ENCODE results near the gene SLC47A1. TPM values are rescaled to one million over a fixed set of nuclear protein-coding genes. Genes with fewer than 3 reads are reported as not detected.
"Not testable (repeated sequence)": the region's sequence is repeated elsewhere in the genome, so short reads cannot be mapped to it uniquely, and the experiment has no call there.

Gene SLC47A1, protein sequence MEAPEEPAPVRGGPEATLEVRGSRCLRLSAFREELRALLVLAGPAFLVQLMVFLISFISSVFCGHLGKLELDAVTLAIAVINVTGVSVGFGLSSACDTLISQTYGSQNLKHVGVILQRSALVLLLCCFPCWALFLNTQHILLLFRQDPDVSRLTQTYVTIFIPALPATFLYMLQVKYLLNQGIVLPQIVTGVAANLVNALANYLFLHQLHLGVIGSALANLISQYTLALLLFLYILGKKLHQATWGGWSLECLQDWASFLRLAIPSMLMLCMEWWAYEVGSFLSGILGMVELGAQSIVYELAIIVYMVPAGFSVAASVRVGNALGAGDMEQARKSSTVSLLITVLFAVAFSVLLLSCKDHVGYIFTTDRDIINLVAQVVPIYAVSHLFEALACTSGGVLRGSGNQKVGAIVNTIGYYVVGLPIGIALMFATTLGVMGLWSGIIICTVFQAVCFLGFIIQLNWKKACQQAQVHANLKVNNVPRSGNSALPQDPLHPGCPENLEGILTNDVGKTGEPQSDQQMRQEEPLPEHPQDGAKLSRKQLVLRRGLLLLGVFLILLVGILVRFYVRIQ
- total RNA-seq: 101 TPM

DNA sequence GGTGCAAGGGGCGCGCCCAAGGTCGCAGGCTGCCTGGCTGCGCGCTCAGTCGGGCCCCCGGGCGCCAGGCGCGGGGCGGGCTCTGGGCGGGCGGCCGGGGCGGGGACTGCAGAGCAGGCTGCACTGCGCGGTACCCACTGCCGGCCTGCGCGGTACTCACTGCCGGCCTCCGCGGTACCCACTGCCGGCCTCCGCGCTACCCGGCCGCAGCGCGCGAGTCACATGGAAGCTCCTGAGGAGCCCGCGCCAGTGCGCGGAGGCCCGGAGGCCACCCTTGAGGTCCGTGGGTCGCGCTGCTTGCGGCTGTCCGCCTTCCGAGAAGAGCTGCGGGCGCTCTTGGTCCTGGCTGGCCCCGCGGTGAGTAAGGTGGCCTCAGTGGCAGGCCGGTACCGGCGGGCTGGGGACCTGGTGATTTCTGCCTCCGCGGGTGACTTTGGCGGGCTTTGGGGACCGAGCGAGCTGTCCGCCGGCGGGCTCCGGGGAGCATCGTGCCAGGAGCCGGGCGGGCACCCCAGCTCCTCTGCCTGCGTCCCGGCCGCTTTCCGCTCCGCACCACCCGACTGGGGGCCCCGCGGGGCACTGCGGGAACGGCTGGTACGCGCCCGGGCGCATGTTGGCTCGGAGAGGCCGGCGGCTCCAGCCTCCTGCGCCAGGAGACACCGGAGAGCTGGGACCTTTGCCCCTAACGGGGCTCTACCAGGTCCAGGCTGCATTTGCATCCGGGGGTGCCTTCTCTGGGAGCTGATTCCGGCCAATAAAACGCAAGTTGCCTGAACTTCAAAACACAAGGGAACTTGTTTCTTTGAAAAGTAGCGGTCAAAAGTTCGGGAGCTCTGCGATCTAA is at the start of gene SLC47A1:
Gene SLC47A1, plus strand, starts transcription at position 137 of the 844 bp plus-strand sequence. Its CDS starts 86 bp downstream, at position 223.
- ATAC-seq: peak; percentile 85
- peak; percentile 83 for DNase-seq (ENCODE audit: low spot score)

DNA sequence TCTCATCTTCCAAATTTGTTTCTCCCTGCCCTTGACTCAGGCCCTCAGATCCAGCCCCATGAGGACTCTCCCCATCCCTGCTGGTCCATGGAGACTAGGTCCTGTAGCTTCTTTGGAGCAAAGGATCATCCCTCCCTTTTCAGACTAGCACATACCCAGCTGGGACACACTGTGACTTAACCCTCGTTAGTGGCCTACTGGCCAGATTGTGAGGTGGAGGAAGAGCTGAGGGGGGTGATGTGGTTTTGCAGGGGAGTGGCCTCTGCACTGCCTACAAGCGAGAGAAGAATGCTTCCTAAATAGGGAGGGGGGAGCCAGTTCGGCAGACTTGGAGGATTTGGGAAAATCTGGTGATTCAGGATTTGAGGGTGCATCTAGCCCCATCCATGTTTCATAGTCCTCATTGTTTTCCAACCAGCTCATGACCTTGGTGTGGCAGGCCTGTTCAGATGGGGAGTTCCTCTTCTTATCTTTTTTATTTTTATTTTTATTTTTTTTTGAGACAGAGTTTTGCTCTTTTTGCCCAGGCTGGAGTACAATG is 47.8 kb upstream of the SLC47A1 start:
- ATAC-seq: no peak
- no peak for DNase-seq (ENCODE audit: low spot score)

DNA sequence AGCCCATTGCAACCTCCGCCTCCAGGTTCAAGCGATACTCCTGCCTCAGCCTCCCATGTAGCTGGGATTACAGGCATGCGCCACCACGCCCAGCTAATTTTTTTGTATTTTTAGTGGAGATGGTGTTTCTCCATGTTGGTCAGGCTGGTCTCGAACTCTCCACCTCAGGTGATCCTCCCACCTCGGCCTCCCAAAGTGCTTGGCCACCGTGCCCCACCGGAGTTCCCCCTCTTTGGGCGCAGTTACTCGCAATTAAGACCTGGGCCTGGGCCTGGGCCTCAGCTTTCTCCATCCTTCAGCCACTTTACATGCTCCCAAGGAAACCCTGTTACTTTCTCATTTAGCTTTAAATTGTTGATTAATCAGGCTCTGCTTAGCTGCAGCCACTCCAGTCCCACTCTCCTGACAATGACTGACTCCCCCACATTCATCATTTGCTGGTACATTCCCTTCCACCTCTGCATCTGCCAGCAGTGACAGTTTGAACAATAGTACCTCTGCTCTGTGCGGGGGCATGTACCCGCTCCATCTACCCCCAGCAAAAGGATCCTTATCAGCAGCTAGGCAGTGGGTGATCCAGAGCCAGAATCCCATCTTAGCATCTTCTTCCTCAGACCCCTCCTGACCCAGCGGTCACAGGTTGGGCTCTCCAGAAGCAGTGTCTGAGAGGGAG is 47.2 kb upstream of the SLC47A1 start:
- DNase-seq (ENCODE audit: low spot score) (no peak), ATAC-seq (no peak)

- ATAC-seq (no peak), DNase-seq (ENCODE audit: low spot score) (no peak)
Measured at GRCh38 chr17:19487024-19487600, 46.5 kb upstream of the SLC47A1 start.

DNA sequence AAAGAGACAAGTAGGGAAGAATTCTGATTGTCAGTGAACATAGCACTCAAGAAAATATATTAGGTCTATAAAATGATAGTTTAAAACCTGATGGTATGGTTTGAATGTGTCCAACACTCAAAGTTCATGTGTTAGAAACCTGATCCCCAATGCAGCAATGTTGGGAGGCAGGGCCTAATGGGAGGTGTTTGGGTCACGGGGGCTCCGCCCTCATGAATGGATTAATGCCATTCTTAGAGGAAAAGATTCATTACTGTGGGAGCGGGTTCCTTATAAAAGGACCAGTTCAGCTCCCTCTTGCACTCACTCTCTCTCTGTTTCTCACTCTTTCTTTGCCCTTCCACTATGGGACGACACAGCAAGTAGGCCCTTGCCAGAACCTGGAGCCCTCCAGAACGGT is 41.5 kb upstream of the SLC47A1 start:
- ATAC-seq: no peak
- DNase-seq (ENCODE audit: low spot score): no peak

DNA sequence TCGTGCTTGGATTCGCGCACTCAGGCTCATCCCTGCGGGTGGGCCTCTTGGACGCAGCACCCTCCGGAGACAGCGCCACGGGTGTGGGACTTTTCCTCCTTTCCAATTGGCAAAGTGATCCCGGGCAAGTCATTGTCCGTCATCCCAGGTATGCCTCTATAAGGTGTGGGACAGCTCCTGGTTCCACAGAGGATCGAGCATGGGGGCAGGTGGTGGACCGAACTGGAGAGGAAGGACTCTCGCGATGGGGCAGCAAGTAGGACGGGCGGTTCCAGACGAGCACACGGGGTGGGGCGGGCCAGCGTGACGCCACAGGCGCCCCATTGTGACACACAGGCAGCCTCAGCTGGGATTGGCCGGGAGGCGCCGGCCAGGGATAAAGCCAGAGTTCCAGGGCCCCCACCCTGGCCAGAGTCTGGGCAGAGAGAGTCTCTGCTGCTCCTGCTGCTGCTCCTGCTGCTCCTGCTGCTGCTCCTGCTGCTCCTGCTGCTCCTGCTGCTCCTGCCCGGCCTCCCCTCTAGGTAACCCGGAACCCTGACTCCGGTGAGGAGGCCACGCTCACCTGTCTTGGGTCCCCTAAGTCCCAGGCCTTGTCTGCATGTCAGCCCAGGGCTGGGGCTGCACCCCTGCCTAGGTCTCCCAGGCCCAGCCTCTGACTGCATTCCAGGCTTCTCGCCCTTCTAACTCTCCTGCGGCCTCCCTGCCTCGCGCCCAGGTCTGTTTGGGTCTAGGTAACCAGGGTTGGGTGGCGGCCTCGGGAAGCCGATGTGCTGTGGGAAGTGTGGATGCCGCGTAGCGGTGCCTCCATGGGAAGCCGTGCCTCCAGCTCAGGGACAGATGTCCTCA is 38.5 kb upstream of the SLC47A1 start:
- no peak for DNase-seq (ENCODE audit: low spot score)
- no peak for ATAC-seq

GRCh38 chr17:19495828-19496528 is 37.7 kb upstream of the SLC47A1 start:
- DNase-seq (ENCODE audit: low spot score) (no peak), ATAC-seq (no peak)

GRCh38 chr17:19497624-19498023 is 36.0 kb upstream of the SLC47A1 start:
- ATAC-seq (no peak), DNase-seq (ENCODE audit: low spot score) (no peak)

DNA sequence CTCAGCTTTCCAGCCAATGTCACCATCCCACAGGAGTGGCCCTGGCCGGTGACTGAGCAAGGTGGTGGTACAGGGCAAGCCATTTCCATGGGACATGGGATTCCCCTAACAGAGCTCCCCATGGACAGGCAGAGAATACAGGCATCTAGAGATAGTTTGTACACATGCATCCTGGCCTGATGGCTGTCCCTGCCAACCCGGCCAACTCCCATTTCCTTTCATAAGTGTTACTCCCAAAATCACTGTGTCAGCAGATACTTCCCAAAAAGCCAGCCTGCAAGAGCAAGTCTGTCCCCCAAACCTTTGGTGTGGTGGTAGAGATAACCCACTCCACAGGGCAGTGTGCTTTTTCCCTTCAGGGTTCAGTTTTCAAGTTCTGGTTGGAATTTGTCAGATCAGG is 32.4 kb upstream of the SLC47A1 start:
- ATAC-seq (no peak), DNase-seq (ENCODE audit: low spot score) (no peak)

GRCh38 chr17:19502517-19502916 is 31.1 kb upstream of the SLC47A1 start:
- DNase-seq (ENCODE audit: low spot score) (no peak), ATAC-seq (no peak)

GRCh38 chr17:19505561-19505960 is 28.1 kb upstream of the SLC47A1 start:
- not testable (repeated sequence) for DNase-seq (ENCODE audit: low spot score); ATAC-seq

GRCh38 chr17:19507775-19508576 is 25.7 kb upstream of the SLC47A1 start:
- ATAC-seq: peak; percentile 90

GRCh38 chr17:19508577-19508867 is 25.1 kb upstream of the SLC47A1 start:
- ATAC-seq: no peak
- DNase-seq (ENCODE audit: low spot score): no peak

More at GRCh38 chr17:19507775-19508576, 25.7 kb upstream of the SLC47A1 start:
- DNase-seq (ENCODE audit: low spot score): peak; percentile 90

GRCh38 chr17:19509281-19509852 is 24.3 kb upstream of the SLC47A1 start:
- ATAC-seq; DNase-seq (ENCODE audit: low spot score): not testable (repeated sequence)

DNA sequence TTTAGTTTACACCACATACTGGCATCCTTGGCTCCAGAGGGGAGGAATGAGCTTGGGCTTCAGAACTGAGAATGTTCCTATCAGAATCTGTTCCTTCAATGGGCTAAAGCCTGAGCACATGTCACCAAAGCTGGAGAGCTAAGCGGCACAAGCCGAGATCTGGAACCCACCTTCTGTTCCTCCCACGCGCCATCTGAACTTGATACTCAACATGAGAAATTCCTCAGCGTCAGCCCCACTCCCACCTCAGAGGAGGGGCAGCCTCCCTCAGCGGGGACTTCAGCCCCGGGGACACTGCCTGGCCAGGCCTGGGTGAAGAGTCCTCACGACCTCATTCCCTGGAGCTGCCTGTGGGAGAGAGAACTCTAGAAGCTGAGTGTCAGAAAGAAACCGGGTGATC is 22.8 kb upstream of the SLC47A1 start:
- ATAC-seq: no peak
- DNase-seq (ENCODE audit: low spot score): no peak

DNA sequence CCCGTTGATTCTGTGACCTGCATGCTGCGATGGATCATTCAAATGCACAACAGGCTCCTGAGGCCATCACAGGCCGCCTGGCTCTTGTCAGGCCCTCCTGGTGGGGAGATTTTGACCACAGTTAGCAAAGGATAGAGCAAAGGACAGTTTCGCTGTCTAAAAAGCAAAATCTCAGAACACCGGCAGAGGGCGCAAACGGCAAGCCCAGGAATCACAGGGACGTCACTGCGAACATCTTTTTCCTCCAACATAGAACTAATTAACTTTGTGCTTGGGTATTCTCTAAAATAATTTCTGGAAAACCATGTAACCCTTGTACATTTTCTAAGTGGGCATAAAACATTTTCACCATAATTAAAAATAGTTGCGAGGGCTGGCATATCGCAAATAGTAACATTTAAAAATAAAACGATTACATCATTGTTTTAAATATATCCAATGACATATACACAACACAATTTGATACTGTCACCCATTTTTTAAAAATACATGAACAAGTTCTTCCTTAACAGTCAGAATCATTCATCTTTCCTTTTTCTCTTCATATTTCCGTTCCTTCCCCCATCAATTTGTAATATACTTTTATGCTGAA is 19.7 kb upstream of the SLC47A1 start:
- ATAC-seq: peak; percentile 96
- DNase-seq (ENCODE audit: low spot score): peak; percentile 70

DNA sequence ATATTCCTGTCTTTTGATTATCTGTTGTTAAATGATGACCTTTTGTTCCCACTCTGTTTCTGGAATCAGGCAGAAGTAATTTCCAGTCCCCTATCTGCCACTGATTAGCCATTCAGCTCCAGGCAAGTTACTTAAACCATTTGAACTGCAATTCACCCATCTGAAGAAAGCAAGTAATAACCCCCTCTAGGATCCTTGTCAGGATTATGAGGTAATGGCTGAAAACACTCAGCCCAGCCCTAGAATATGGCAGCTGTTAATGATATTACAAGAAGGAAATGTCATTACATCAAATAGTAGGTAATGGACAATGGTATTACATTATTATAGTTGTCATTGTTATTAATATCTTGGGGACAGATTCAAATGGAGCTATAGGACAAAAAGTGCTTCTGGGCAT is 16.0 kb upstream of the SLC47A1 start:
- DNase-seq (ENCODE audit: low spot score) (no peak), ATAC-seq (no peak)

Data from left lobe of liver (tissue), 2 donors.